HG03558 (cell line): Measurements from ENCODE around the gene HTRA3.

Experiments used
- ATAC-seq: cut with Tn5 transposase; IDR thresholded peaks from one replicate; pipeline ENCODE4 v1.9.1; 2021; ENCODE audit warnings: moderate number of reproducible peaks; ENCODE audit not compliant: unreplicated experiment; ENCODE audit errors: extremely low read depth

The HTRA3 gene

DNA sequence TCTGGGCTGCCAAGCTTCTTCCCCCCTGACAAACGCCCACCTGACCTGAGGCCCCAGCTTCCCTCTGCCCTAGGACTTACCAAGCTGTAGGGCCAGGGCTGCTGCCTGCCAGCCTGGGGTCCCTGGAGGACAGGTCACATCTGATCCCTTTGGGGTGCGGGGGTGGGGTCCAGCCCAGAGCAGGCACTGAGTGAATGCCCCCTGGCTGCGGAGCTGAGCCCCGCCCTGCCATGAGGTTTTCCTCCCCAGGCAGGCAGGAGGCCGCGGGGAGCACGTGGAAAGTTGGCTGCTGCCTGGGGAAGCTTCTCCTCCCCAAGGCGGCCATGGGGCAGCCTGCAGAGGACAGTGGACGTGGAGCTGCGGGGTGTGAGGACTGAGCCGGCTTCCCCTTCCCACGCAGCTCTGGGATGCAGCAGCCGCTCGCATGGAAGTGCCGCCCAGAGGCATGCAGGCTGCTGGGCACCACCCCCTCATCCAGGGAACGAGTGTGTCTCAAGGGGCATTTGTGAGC is 37.0 kb downstream of the HTRA3 start:
- ATAC-seq = no peak

DNA sequence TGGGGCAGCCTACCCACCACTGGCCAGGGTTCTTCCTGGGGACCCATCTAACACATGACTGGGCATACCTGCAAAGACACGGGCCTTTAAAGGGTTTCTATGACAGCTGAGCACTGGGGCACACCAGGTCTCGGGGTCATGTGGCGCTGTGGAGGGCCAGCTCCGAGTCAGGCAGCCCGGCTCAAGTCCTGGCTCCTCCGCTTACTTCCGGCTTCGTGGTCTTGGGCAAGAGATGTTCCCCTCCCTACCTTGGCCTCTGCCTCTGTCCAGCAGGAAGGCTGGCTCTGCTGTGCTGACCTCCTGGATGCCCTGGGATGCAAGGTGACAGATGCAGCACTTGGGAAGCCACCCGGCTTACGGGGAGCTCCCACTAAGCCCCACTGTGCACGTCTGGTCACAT is 37.6 kb downstream of the HTRA3 start:
- ATAC-seq = no peak

DNA sequence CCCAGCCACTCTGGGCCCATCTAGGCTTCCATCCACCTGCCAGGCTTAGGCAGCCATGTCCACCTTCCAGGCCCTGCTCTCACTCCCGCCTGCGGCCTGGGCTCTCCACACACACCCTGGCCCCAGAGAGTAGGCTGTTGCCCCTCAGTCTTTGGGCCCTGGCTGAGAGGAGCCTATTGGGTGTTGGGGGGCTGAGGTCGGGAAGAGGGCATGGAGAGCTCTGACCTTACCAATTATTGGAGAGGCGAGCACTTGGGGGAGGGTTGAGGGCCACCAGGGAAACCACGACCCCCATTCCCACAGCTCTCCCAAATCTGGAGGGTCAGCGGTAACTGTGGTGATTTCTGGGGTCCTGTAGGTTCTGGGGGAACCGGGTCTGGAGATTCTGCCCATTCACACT is 38.2 kb downstream of the HTRA3 start:
- ATAC-seq = no peak

DNA sequence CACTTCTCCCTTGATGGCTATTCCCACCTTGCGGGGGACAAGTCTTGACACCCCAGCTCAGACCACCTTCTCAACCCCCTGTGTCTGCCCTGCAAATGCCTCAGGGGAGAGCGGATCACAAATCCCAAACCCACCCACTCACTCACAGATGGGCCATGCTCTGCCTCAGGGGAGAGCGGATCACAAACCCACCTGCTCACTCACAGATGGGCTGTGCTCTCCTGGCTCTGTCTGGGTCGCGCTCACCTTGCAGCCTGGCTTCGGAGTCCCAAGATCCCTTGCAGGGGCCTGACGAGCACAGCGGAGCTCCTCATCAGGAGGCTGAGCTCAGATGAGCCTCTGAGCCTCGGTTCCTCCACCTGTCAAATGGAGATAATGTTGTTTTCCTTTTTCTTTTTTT is 38.6 kb downstream of the HTRA3 start:
- ATAC-seq = no peak

DNA sequence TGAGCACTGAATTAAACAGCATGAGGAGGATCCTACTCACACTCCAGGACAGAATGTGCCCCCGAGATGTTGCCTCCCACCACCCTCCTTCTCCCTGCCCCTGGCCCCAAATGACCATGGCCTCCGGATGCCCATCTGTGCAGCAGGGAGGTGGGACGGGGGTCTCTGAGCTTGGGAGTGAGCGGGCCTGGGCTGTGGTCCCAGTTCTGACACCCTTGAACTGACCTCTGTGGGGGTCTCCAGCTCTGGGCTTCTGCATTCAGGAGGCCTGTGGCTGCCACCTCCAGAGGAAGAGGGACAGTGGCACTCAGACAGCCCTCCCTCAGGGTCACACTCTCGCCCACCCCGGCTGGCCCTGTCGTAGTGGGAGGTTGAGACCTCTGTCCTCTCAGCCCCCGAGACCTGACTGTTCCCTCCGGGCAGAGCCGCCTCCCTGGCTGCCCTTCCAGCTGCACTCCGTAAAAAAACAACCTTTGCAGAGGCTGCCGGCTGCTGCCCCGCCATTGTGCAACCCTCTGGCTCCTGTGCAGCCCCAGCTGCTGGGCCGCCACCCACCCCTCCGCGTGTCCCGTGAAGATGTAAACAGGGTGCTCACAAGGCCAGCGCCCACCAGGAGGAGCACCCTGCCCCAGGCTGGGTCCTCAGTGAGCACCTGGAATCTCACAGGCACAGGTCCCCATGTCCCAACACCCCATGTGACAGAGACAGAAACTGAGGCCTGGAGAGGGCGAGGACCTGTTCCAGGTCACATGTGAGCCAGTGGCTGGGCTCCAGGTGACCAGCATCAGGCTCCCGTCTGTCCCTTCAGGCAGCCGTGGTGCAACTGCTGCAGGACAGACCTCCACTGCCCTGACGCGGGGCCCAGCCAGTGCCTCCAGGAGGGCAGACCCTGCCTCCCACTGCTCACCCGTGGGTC is 39.6 kb downstream of the HTRA3 start:
- ATAC-seq = no peak

DNA sequence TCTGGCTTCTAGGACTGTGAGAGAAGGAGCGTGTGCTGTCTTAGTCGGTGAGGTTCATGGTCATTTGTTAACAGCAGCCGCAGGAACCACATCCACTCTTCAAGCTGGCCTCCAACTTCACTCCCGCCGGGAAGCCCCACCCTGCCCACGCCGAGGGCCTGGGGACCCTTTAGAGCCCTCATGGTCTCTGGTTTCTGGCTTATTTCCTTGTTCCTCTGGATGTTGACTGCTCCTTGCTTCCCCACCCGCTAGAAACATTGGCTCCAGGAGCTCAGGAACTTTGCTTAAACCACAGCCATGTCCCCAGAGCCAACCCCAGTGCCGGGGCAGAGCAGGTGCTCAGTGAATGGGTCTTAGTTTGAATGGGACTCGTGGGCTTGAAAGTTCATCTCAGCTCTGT is 40.8 kb downstream of the HTRA3 start:
- no peak for ATAC-seq

DNA sequence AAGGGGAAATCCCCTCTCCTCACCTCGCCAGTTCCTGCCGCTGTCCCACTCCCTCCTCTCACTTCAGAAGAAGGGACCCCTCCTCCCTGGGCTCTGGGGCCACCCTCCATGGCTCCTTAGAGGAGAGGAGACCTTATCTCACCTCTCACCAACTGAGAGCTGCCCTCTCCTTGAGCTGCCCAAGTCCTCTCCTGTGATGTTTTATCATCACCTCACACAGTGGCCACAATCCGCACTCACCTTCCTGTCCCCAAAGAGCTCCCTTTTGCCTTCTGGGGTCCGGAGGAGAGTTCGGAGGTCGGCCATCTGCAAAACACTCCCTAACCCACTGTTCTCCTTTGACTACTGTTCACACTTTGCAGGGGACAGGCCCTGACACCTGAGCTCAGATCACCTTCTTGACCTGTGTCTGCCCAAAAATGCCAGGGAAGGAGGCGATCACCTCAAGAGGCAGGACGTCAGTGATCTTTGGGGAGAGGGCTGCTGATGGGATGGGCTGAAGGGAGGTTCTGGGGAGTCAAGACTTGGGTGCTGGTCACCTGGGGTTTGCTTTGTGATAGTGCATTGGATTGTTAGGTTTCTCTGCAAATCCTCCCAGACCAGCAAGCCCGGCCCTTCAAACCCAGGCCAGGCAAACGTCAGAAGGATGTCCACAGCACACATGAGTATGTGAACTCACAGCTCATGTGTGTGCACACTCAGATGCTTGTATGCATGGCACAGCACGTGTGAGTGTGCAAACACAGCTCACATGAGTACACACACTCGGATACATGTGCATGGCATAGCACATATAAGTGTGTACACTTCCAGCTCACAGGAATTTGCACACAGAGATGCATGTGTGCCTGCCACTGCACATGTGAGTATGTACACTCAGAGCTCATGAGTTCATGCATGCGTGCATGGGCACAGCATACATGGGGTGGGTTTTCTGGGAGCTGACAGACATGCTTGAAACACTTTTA is 41.8 kb downstream of the HTRA3 start:
- ATAC-seq = no peak

DNA sequence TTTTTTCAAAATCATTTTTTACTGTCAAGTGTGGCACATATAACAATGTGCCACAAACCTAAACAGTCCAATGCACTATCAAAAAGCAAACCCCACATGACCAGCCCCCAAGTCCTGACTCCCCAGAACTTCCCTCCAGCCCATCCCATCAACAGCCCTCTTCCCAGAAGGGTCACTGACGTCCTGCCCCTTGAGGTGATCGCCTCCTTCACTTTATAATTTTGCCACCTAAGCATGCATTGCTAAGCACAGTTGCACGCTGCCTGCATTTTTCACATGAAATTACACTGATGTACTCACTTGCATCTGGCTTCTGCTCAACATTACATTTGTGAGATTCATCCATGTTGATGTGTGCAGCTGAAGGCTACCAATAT is 42.5 kb downstream of the HTRA3 start:
- no peak for ATAC-seq

DNA sequence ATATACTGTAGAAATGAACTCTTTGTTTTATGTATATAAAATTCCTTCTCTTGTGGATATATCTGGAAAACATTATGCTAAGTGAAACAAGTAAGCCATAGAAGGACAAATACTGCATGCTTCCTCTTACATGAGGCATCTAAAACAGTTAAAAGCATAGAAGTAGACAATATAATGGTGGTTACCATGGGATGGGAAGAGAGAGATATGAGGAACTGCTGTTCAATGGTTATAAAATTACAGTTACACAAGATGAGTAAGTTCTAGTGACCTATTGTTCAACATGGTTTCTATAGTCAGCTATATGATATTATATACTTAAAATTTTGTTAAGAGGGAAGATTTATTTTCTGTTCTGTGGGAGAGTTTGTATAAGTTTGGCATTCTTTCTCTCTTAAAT is 43.4 kb downstream of the HTRA3 start:
- ATAC-seq = no peak

DNA sequence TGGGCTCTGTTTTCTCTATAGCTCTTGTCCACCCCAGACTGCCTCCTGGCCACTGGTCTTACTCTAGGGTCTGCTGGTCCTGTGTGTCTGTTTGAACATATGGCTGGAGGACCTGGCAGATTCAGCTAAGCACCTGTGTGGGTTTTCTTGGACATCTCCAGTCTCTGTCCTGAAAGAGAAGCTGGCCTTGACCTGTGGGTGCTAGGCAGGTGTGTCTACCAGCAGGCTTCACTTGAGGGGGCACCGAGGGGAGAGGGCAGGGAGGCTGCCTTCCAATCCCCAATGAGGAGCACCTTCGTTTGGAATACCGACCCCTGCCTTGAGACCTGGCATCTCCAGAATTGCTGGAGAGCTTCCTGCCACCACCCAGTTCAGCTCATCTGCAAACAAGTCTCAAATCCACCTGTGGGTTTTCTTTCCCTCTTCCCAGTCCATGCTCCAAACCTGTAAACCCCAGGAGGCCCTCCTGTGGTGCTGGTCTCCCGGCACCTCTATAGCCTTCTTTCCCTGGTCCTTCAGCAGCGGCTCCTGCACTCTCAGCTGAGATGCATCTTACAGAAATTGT is 45.2 kb downstream of the HTRA3 start:
- no peak for ATAC-seq

DNA sequence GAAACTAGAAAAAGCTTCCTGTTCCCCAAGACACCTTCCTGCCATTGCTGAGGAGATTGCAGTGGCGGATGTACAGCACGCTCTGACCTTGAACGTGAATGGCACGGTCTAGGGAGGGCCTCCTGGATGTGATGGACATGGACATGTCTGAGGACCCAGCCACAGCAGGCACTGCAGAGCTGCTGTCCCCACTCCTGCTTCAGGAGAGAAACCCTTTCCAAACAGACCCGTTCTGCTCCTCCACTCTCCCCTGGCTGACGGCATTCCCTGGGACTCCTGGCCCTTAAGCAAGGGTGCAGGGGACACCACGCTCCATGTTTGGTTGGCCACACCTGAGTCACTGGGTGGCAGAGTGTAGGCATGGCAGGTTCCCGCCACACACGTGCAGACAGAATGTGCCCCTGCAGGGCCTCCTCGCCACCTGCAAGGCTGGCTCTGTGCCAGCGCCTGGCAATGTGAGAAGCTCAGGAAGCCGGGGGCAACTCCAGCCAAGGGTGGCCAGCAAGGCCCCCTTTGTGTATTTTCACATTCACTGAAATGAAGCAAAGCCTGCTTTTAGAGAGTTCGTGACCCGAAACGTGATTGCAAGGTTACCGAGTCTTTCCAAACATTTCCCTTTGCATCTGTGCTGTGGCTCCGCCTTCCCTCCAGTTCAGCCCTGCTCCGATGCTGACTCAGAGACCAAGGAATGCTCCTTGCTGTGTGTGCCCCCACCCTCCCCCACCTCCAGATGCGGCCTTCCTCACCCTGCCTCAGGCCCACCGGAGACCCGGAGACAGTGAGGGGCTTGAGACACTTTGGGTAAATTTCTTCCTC is 46.1 kb downstream of the HTRA3 start:
- no peak for ATAC-seq

DNA sequence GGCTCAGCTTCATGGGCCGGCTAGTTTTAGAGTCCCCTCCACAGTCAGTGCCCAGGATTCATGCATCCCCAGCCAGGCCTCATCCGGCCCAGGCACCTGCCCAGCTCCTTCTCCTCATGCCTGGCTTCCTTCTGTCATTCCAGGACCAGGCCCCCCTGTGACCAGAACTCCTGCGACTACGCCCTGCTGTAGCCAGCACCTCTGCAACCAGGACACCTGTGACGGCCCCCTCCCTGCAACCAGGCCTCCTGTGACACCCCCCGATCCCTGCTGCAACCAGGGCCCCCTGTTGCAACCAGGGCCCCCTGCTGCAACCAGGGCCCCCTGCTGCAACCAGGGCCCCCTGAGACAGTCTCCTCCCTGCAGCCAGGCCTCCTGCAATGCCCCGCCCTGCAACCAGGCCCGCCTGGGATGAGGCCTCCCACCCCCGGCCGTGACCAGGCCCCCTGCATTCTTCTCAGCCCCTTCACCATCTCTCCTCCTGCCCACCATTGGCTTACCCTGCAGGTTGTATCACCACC is 46.8 kb downstream of the HTRA3 start:
- ATAC-seq = no peak

DNA sequence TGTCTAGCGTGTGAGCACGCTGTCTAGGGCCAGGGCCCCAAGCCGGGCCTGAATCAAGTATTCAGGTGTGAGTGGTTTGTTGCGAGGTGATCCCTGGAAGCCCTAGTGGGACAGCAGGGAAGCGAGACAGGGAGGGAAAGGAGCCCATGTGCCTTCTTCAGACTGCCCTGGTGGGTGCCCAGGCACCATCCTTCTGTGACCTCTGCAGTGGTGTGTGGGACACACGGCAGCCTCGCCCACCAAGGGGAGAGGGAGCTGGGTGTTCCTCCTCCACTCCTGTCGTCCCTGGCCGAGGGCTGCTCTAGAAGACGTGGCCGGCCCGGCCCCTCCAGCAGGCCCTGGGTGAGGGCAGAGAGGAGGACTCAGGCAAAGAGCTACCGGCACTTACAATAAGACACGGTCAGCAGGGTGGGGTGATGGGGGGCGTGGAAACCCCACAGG is 47.4 kb downstream of the HTRA3 start:
- ATAC-seq = no peak

DNA sequence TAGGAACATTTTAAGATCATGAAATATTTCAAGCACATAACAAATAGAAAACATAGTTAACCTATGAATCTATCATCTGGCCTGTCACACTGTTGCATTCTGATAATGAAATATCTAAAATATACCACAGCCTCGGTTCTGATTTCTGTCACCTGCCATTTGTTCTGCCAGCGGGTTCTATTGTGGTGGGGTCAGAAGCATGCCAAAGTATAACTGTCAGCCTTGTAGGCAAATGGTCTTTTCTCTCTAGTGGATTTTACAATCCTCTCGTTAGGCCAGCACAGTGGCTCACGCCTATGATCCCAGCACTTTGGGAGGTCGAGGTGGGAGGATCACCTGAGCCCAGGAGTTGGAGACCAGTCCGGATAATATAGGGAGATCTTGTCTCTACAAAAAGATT is 47.9 kb downstream of the HTRA3 start:
- ATAC-seq = no peak

DNA sequence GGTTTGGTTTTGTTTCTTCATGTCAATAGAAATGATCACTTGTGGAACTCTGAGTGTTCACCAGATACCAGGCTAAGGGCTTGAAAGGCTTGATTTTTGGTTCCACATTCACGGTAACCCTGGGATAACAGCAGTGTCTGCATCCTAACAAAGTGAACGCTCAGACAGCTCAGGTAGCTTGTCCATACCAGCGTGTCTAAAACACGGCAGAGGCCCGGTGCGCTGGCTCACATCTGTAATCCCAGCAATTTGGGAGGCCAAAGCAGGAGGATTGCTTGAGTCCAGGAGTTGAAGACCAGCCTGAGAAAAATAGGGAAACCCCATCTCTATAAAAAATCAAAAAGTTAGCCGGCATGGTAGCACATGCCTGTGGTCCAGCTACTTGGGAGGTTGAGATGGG is 49.0 kb downstream of the HTRA3 start:
- no peak for ATAC-seq

DNA sequence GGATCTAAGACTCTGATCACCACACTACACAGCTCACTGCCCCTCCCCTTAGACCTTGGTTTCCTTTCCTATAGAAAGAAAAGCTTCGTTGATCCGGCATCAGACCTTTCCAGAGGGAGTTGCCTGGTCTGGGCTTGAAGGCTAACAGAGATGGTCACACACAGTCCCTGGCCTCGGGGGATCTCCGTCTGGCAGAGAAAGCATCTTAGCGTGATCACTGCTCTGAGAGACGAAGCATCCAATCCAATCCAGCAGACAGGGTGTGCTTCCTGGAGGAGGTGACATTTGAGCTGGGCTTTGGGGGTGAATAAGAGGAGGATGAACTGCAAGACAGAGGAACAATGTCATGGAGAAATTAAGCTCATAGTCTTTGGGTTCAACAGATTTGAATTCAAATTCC is 49.5 kb downstream of the HTRA3 start:
- no peak for ATAC-seq

DNA sequence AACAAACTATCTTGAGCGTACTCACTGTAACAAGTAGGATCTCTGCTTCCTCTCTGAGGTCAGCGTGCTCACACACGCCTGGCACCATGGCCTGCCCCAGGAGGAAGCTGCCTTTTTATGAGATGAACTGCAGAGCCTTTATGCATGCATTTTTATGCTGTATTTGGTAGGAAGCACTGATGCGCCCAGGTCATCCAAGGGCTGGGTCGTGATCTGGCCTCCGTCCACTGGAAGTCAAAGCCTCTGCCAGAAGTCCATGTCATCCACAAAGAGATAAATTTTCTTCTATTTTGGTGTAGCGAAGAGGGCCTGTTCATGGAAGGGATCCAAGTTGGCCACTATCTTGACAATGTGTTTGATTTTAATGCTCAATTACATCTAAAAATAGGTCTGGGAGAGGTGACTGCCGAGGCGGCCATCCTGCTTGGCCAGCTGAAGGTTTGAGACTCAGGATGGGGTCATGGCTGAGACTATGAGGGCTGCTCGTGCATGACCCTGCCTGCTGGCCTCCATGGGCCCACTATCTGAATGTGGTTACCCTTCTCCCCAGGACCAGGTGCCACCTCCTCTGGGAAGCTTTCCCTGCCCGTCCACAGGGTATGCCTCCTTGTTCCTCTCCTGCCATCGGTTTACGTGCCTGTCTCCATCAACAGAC is 50.3 kb downstream of the HTRA3 start:
- ATAC-seq = no peak

DNA sequence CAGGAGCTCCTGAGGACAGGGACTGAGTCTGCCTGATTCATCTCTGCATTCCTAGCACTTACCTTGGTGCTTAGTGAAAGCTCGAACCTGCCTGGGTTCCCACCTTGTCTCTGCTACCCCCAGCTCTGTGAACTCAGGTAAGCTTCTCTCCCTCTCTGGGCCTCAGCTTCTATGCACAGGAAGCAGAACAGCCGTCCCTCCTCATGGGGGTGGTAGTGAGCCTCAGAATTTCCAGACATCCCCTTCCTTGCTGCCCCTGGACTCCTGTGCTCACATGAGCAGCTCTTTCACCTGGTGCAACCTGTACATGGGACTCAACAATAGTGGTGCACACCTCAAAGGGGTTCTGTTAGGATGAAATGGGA is 50.8 kb downstream of the HTRA3 start:
- no peak for ATAC-seq

DNA sequence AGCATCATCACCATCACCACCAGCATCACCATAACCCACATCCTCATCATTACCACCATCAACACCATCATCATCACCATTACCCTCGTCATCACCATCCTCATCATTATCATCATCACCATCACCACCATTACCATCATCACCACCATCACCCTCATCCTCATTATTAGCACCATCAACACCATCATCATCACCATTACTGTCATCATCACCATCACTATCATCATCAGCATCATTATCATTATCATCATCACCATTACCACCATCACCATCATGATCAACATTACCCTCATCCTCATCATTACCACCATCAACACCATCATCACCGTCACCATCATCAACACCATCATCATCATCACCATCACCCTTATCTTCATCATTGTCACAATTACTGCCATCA is 51.7 kb downstream of the HTRA3 start:
- no peak for ATAC-seq
